GM18505 (cell line): ENCODE results near the gene TUBG1.
"Not testable (repeated sequence)": the region's sequence is repeated elsewhere in the genome, so short reads cannot be mapped to it uniquely, and the experiment has no call there.

Experiments
- ATAC-seq: cut with Tn5 transposase; IDR thresholded peaks from one replicate; pipeline ENCODE4 v1.9.1; 2021; ENCODE audit not compliant: unreplicated experiment
- POLR2A ChIP-seq: IDR thresholded peaks from 4 replicates; pipeline ENCODE4 v1.6.1; 2011; ENCODE audit warnings: borderline replicate concordance; ENCODE audit not compliant: insufficient read depth, insufficient read length; ENCODE audit errors: extremely low read depth

The TUBG1 gene

DNA sequence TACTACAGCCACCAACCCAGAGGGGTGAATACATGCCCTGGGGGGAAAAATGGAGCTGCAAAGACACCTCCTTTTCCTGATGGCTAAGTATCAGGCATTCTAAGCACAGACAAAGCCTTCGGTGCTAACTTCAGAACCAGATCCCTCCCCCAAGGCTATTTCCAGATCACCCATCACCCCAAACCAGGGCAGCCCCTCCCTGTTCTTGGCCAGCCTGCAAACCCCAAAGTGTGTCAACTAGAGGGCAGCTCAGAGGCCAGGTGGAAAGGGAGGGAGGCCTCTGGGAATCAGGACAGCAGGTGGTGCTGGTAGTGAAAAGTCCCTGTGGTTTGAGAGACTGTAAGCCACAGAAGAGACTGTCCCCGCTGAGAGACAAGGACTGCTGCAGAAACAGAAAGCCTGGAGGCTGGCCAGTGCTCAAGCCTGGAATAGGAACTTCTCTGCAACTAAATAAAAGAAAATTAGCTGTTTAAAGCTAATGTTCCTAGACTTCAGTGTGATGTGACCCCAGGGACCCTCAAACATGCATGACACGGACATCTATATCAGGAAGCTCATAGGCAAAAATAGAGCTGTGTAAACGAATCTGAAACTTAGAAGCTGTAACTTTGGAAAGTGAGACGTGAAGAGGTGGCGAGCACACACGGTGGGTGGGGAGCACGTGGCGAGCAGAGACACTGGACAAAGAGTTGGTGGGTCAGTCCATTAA lies 9.1 kb downstream of the TUBG1 start:
- no peak for ATAC-seq

DNA sequence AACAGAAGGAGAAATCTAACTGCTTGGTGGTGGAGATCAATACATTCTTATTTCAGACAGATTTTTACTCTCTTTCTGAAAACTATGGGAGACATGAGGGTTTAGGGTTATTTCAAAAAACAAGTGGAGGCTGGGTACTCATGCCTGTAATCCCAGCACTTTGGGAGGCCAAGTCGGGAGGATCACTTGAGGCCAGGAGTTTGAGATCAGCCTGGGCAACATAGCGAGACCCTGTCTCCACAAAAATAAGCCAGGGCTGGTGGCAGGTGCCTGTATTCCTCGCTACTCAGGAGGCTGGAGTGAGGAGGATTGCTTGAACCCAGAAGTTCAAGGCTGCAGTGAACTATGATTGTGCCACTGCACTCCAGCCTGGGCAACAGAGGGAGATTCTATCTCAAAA lies 12.5 kb downstream of the TUBG1 start:
- ATAC-seq = not testable (repeated sequence)

More for the DNA sequence above, 9.1 kb downstream of the TUBG1 start:
- peak; percentile 20 for TF ChIP-seq POLR2A

- TF ChIP-seq POLR2A = no peak
- no peak for ATAC-seq
These were observed 13.8 kb downstream of the TUBG1 start for GRCh38 chr17:42623271-42623670.

DNA sequence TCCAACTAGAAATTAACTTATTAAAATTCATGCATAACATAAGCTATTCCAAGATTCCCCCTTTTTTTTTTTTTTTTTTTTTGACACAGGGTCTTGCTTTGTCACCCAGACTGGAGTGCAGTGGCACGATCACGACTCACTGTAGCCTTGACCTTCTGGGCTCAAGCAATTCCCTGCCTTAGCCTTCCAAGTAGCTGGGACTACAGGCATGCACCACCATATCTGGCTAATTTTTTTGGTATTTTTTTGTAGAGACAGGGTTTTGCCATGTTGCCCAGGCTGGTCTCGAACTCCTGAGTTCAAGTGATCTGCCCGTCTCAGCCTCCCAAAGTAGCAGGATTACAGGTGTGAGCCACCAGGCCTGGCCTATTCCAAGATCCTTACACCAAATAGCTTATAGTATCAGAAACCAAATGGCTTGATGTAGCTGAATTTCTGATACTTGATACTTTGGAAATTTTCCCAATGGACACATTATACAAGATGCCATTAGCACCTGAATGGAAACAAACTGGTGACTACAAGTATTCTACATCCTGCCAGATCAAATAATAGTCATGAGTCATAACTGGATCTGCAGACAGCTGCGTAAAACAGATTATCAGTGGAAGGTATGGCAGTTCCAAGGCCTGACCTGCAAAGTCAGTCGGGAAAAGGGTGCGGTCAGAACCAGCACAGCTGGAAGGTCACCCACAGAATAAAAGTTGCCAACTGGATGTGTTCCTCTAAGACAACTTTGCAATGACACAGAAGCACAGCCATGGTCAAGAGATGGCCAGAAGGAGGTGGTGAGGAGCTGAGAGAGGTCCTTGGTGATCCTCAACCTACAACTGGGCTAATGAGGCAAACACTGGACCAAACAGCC lies 14.5 kb downstream of the TUBG1 start:
- ATAC-seq = no peak
- TF ChIP-seq POLR2A = no peak

GRCh38 chr17:42627032-42627764 lies 17.7 kb downstream of the TUBG1 start:
- ATAC-seq = not testable (repeated sequence)

DNA sequence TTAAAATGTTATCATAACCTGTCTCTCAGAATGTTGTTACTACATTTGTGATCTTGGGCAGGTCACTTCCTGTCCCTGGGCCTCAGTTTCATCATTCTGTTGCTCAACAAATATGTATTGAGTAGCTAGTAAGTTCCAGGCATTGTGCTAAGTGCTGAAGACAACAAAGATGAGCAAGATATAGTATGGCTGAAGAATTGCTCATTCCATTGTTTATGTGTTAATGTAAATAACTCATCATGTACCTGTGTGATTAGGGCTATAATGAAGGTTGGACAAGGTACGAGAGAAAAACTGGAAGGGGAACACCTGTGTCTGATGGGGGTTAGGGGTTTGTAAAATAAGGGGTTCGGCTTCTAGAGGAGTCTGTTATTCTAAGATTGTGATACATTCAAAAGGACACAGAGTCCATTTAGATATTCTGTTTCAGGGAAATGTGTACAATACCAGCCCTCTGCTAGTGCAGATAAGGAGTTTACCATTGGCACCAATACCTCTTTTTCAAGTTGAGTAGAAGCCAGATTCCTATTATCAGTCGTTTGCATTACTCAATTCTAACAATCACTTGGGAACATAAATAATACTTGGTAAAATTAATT lies 20.0 kb downstream of the TUBG1 start:
- no peak for TF ChIP-seq POLR2A
- ATAC-seq = no peak

GRCh38 chr17:42632949-42633444 lies 23.5 kb downstream of the TUBG1 start:
- no peak for ATAC-seq
- no peak for TF ChIP-seq POLR2A

DNA sequence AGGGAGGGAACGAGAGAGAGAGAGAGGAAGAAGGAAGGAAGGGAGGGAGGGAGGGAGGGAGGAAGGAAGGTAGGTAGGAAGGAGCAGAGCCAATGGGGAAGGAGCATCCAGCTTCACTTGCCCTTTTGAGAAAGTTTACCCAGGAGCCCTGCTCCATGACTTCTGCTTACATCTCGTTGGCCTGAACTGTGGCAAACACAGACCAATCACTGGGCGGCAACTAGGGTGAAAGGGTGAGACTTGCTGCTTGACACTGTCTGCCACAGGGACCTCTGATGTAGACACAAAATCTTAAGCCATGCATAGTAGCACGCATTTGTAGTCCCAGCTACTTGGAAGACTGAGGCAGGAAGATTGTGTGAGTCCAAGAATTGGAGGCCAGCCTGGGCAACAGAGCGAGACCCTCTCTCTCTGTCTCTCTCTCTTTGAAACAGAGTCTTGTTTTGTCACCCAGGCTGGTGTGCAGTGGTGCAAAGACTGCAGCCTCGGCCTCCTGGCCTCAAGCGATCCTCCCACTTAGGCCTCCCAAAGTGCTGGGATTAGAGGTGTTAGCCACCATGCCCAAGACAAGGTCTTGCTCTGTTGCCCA lies 30.1 kb downstream of the TUBG1 start:
- no peak for TF ChIP-seq POLR2A

DNA sequence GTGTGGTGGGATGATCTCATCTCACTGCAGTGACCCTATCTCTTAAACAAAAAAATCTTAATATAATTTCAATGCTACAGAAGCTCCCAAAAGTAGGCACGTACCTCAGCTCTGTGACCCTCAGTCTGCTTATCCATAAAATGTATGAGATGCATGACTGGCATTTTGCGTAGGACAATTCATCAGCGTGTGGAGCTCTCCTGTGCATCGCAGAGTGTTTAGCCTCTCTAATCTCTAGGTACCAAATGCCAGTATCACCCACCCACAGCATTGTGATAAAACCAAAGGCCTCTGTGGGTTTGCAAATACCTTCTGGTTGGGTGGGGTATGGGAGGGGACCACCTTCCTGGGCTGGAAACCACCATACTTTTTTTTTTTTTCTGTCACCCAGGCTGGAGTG lies 30.6 kb downstream of the TUBG1 start:
- no peak for TF ChIP-seq POLR2A
- ATAC-seq = no peak

More for the DNA sequence above, 30.1 kb downstream of the TUBG1 start:
- no peak for ATAC-seq

DNA sequence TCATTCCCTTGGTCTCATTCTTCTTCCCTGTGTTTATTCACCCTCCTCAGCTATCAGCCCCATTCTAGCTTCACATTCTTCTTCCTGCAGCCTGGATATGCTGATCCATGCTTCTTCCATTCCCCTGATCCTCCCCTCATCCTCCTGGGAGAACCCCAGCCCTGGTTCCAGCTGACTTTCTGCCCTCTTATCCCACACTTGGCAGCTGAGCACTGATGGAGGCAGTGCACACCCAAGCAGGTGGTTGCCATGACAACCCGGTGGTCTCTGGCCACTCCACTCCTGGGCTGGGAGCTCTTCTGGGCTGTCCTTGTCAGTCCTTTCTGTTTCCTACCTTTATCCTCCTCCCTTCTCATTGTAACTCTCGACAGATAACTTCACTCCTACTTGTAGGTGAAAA lies 32.9 kb downstream of the TUBG1 start:
- TF ChIP-seq POLR2A = no peak
- ATAC-seq = no peak

- no peak for TF ChIP-seq POLR2A
- ATAC-seq = no peak
These were observed 38.3 kb downstream of the TUBG1 start for GRCh38 chr17:42647778-42648177.

GRCh38 chr17:42651392-42651791 lies 41.9 kb downstream of the TUBG1 start:
- no peak for TF ChIP-seq POLR2A
- ATAC-seq = no peak
